ENCODE results near the gene ZDHHC14.

The ZDHHC14 gene

GRCh38 chr6:157650801-157651200 is 269.8 kb downstream of the ZDHHC14 start:
- no peak overlapping the region for H3K4me3 ChIP-seq (ENCODE audit: low read depth, low read length)
- DNase-seq (ENCODE audit: low read depth), result no peak
- TF ChIP-seq CTCF (IDR thresholded peaks at IDR 0.05; ENCODE audit: insufficient read depth, low read depth, low read length, missing control alignments), result no peak

GRCh38 chr6:157651731-157652490 is 270.9 kb downstream of the ZDHHC14 start:
- no peak overlapping the region for H3K4me3 ChIP-seq (ENCODE audit: low read depth, low read length)
- no peak for DNase-seq (ENCODE audit: low read depth)
- TF ChIP-seq CTCF (IDR thresholded peaks at IDR 0.05; ENCODE audit: insufficient read depth, low read depth, low read length, missing control alignments), result no peak

GRCh38 chr6:157652601-157653363 is 271.8 kb downstream of the ZDHHC14 start:
- H3K4me3 ChIP-seq (ENCODE audit: low read depth, low read length), result no peak overlapping the region
- no peak for TF ChIP-seq CTCF (IDR thresholded peaks at IDR 0.05; ENCODE audit: insufficient read depth, low read depth, low read length, missing control alignments)
- no peak for DNase-seq (ENCODE audit: low read depth)

- no peak overlapping the region for H3K4me3 ChIP-seq (ENCODE audit: low read depth, low read length)
- DNase-seq (ENCODE audit: low read depth), result no peak
- TF ChIP-seq CTCF (IDR thresholded peaks at IDR 0.05; ENCODE audit: insufficient read depth, low read depth, low read length, missing control alignments), result no peak
Measured at GRCh38 chr6:157653521-157653920, 272.5 kb downstream of the ZDHHC14 start.

- no peak overlapping the region for H3K4me3 ChIP-seq (ENCODE audit: low read depth, low read length)
- no peak for TF ChIP-seq CTCF (IDR thresholded peaks at IDR 0.05; ENCODE audit: insufficient read depth, low read depth, low read length, missing control alignments)
- no peak for DNase-seq (ENCODE audit: low read depth)
Measured at GRCh38 chr6:157655139-157655538, 274.1 kb downstream of the ZDHHC14 start.

GRCh38 chr6:157656437-157656997 is 275.5 kb downstream of the ZDHHC14 start:
- TF ChIP-seq CTCF (IDR thresholded peaks at IDR 0.05; ENCODE audit: insufficient read depth, low read depth, low read length, missing control alignments), result no peak
- H3K4me3 ChIP-seq (ENCODE audit: low read depth, low read length), result no peak overlapping the region
- no peak for DNase-seq (ENCODE audit: low read depth)

All from GM12865 (cell line).